K562 (cell line): Measurements from ENCODE around the gene SET. TPM values are rescaled to one million over a fixed set of nuclear protein-coding genes. Genes with fewer than 3 reads are reported as not detected.

Experiments
- ATAC-seq: fragments of 200-7000 bp; cut with Tn5 transposase; 3 replicates; pipeline ENCODE4 v1.9.1; 2020; ENCODE audit warnings: moderate library complexity
- BruUV-seq: library from RNA; stranded (reverse); fragments of 400-500 nt; replicated peaks from 2 replicates; lab custom pipeline; 2021; lab: Mats Ljungman, UMichigan
- CTCF ChIA-PET: fragments of 300-600 bp; formaldehyde crosslinking; extraction: SDS; loops from one replicate; lab custom pipeline; 2021; ENCODE audit warnings: low intra/inter-chr PET ratio; lab: Yijun Ruan, JAX
- POLR2A ChIA-PET: fragments of 300-600, 350-650 bp; sonication (Branson Sonifier 250); formaldehyde crosslinking; extraction: SDS; loops from one replicate; lab custom pipeline; 2021; ENCODE audit warnings: antibody characterized with exemption, inconsistent platforms; lab: Yijun Ruan, JAX
- DNase-seq, 4 experiments: peaks; one replicate each; pipeline versions ENCODE4 v3.0.0 to v3.0.0-alpha.2; 2011 to 2018; ENCODE audit warnings: low spot score in 3 of 4, mixed read lengths in 3 of 4; ENCODE audit errors: extremely low read depth in 1 of 4
- FAIRE-seq: peaks from 2 replicates; lab custom pipeline; 2011; peaks lifted over from hg19 to GRCh38; lab: Jason Lieb, UNC
- H2AFZ ChIP-seq: 2 replicates; pipeline ENCODE4 v1.6.0; 2011; ENCODE audit warnings: low read depth, low read length, control low read depth, inconsistent platforms
- H3K27ac ChIP-seq: fragments of 200-600 bp; 3 replicates; pipeline ENCODE4 v1.8.0; 2011; ENCODE audit warnings: low read depth, mild to moderate bottlenecking, control low read depth, inconsistent platforms, low read length, moderate library complexity, mixed read lengths; ENCODE audit errors: extremely low read depth
- H3K27me3 ChIP-seq, 2 experiments: fragments of 300-600 bp in 1 of 2; 2 replicates in 1 of 2; 3 replicates in 1 of 2; pipeline versions ENCODE4 v1.6.0 to v1.8.0; 2011; ENCODE audit warnings: inconsistent platforms in 2 of 2, low read length in 2 of 2, mild to moderate bottlenecking in 1 of 2, mixed read lengths in 1 of 2, moderate library complexity in 1 of 2; ENCODE audit not compliant: control insufficient read depth in 2 of 2, insufficient read depth in 2 of 2
- H3K36me3 ChIP-seq: fragments of 300-600 bp; 3 replicates; pipeline ENCODE4 v1.8.0; 2011; ENCODE audit warnings: mild to moderate bottlenecking, low read length, inconsistent platforms; ENCODE audit not compliant: control insufficient read depth, insufficient read depth
- H3K4me1 ChIP-seq, 2 experiments: fragments of 200-600 bp in 1 of 2; replicated peaks in 1 of 2; 2 replicates in 1 of 2; 3 replicates in 1 of 2; pipeline versions ENCODE4 v1.5.1 to v1.8.0; 2011; ENCODE audit warnings: inconsistent platforms in 2 of 2, low read length in 2 of 2, mild to moderate bottlenecking in 1 of 2, mixed read lengths in 1 of 2, moderate library complexity in 1 of 2; ENCODE audit not compliant: control insufficient read depth in 2 of 2, insufficient read depth in 2 of 2
- H3K4me2 ChIP-seq: 2 replicates; pipeline ENCODE4 v1.6.1; 2011; ENCODE audit warnings: low read length, control low read depth, inconsistent platforms, mixed read lengths; ENCODE audit not compliant: insufficient read depth
- H3K4me3 ChIP-seq: fragments of 200-600 bp; sonication (generic), shearing (Covaris generic); 2 replicates; pipeline ENCODE4 v1.5.1; 2016; ENCODE audit warnings: control low read depth, inconsistent platforms
- H3K79me2 ChIP-seq: fragments of 200-600 bp; 3 replicates; pipeline ENCODE4 v1.8.0; 2011; ENCODE audit warnings: low read length, inconsistent platforms; ENCODE audit not compliant: control insufficient read depth, insufficient read depth
- H3K9ac ChIP-seq, 2 experiments: 2 replicates each; pipeline versions ENCODE4 v1.6.0 to v1.6.1; 2011; ENCODE audit warnings: low read depth in 2 of 2, low read length in 2 of 2, control low read depth in 1 of 2, inconsistent platforms in 1 of 2, mild to moderate bottlenecking in 1 of 2, mixed read lengths in 1 of 2; ENCODE audit not compliant: insufficient read depth in 1 of 2
- H3K9me1 ChIP-seq: one replicate; pipeline ENCODE4 v1.6.0; 2011; ENCODE audit warnings: inconsistent platforms, mild to moderate bottlenecking, low read length, moderate library complexity; ENCODE audit not compliant: control insufficient read depth, insufficient read depth
- H3K9me3 ChIP-seq: replicated peaks from 2 replicates; pipeline ENCODE4 v1.5.1; 2011; ENCODE audit warnings: low read depth, low read length, inconsistent platforms; ENCODE audit not compliant: control insufficient read depth, insufficient read depth
- H4K20me1 ChIP-seq: replicated peaks from 2 replicates; pipeline ENCODE4 v1.6.1; 2011; ENCODE audit warnings: low read length, inconsistent platforms, mixed read lengths; ENCODE audit not compliant: control insufficient read depth, insufficient read depth
- CBX3 ChIP-seq, 2 experiments: IDR thresholded peaks; 1 replicate in 1 of 2; 2 replicates in 1 of 2; pipeline ENCODE4 v1.6.1; 2012; ENCODE audit warnings: inconsistent platforms in 2 of 2, low read length in 2 of 2, borderline replicate concordance in 1 of 2, control low read depth in 1 of 2
- CHCHD3 ChIP-seq: fragments of 250-450 bp; sonication (Bioruptor Pico); IDR thresholded peaks from 2 replicates; pipeline ENCODE4 v2.1.2; 2022; ENCODE audit warnings: mild to moderate bottlenecking
- CHD2 ChIP-seq: IDR thresholded peaks from 2 replicates; pipeline ENCODE4 v1.6.1; 2011; ENCODE audit warnings: low read depth, low read length
- CREB3 ChIP-seq: fragments of 450-650 bp; conservative IDR thresholded peaks from 2 replicates; pipeline ENCODE4 v1.6.1; 2016; ENCODE audit warnings: missing genetic modification characterization, low read depth, mild to moderate bottlenecking, missing compliant biosample characterization, moderate library complexity
- DPF2 ChIP-seq: fragments of 450-650 bp; IDR thresholded peaks from 2 replicates; pipeline ENCODE4 v1.6.1; 2016
- GATAD2B ChIP-seq: fragments of 450-650 bp; IDR thresholded peaks from 2 replicates; pipeline ENCODE4 v1.6.1; 2017; ENCODE audit warnings: mild to moderate bottlenecking, borderline replicate concordance
- HBP1 ChIP-seq: fragments of 450-650 bp; formaldehyde crosslinking; IDR thresholded peaks from 2 replicates; pipeline ENCODE4 v1.4.0; 2022; ENCODE audit warnings: missing genetic modification characterization
- HDAC6 ChIP-seq: IDR thresholded peaks from 2 replicates; pipeline ENCODE4 v1.6.1; 2012; ENCODE audit warnings: low read depth, mild to moderate bottlenecking, control low read depth, inconsistent platforms, low read length, moderate library complexity
- KLF1 ChIP-seq: fragments of 450-650 bp; IDR thresholded peaks from 2 replicates; pipeline ENCODE4 v1.6.1; 2016; ENCODE audit warnings: missing genetic modification characterization, missing compliant biosample characterization
- NR4A1 ChIP-seq, 2 experiments: fragments of 250-450 bp in 1 of 2; fragments of 450-650 bp in 1 of 2; sonication (Bioruptor Pico) in 1 of 2; IDR thresholded peaks; 2 replicates each; pipeline versions ENCODE4 v1.4.0 to v1.6.1; 2016 to 2020; ENCODE audit warnings: mild to moderate bottlenecking in 2 of 2, missing compliant biosample characterization in 1 of 2, missing genetic modification characterization in 1 of 2, moderate library complexity in 1 of 2
- PTBP1 ChIP-seq: fragments of 200-400 bp; formaldehyde crosslinking; IDR thresholded peaks from 2 replicates; pipeline ENCODE4 v1.6.1; 2017; ENCODE audit warnings: low read depth, low read length
- PTRF ChIP-seq: fragments of 450-650 bp; IDR thresholded peaks from 2 replicates; pipeline ENCODE4 v1.6.1; 2016; ENCODE audit warnings: mild to moderate bottlenecking, missing genetic modification characterization, missing compliant biosample characterization
- SAP30 ChIP-seq: fragments of 200-600 bp; sonication (generic); IDR thresholded peaks from 2 replicates; pipeline ENCODE4 v1.6.1; 2012; ENCODE audit warnings: borderline replicate concordance, low read depth, mild to moderate bottlenecking, moderate library complexity, low read length, control low read depth, inconsistent platforms; ENCODE audit not compliant: insufficient read depth, poor library complexity, severe bottlenecking
- SREBF1 ChIP-seq: fragments of 150-350 bp; IDR thresholded peaks from 2 replicates; pipeline ENCODE4 v1.6.1; 2014; ENCODE audit warnings: antibody characterized with exemption, low read depth, low read length, borderline replicate concordance
- TFAM ChIP-seq: fragments of 250-450 bp; sonication (Bioruptor Pico); conservative IDR thresholded peaks from 2 replicates; pipeline ENCODE4 v1.5.0; 2021; ENCODE audit warnings: mild to moderate bottlenecking, moderate library complexity
- U2AF1 ChIP-seq: fragments of 200-400 bp; formaldehyde crosslinking; optimal IDR thresholded peaks from 2 replicates; pipeline ENCODE3; 2017; ENCODE audit warnings: mild to moderate bottlenecking, low read depth, low read length, moderate library complexity
- ZNF165 ChIP-seq: fragments of 250-450 bp; sonication (Bioruptor Pico); IDR thresholded peaks from 2 replicates; pipeline ENCODE4 v1.4.0; 2020; ENCODE audit warnings: borderline replicate concordance
- ZNF282 ChIP-seq: sonication (generic); formaldehyde crosslinking; IDR thresholded peaks from 2 replicates; pipeline ENCODE4 v1.8.1; 2023; ENCODE audit warnings: missing genetic modification reagents
- ZNF316 ChIP-seq: fragments of 450-650 bp; IDR thresholded peaks from 2 replicates; pipeline ENCODE4 v1.6.1; 2016
- ZNF77 ChIP-seq: fragments of 250-450 bp; sonication (Bioruptor Pico); IDR thresholded peaks from 2 replicates; pipeline ENCODE4 v1.5.0; 2020
- WGBS: fragments of 100-300 bp; shearing (Covaris generic); methylation state at CpG from one replicate; pipeline ENCODE4 v1.1.6; 2016; ENCODE audit warnings: low coverage, mixed read lengths; ENCODE audit not compliant: insufficient coverage; ENCODE audit errors: missing lambda C conversion rate; 5-methylcytosine and 5-hydroxymethylcytosine counted together
- in situ Hi-C: fragments of 300-500 bp; cut with MboI; formaldehyde crosslinking; loops from 4 replicates; pipeline ENCODE4 v1.15.0; 2018; ENCODE audit warnings: inconsistent platforms, mixed read lengths
- intact Hi-C: fragments of 100-400 bp; cut with micrococcal nuclease; formaldehyde crosslinking; loops from 2 replicates; pipeline ENCODE4 v1.14.2; 2022
- polyA plus RNA-seq, 8 experiments: library from polyadenylated mRNA; depleted of rRNA in 4 of 8; stranded (reverse) in 5 of 8; unstranded in 3 of 8; fragments of >200 nt; fragmentation: Nextera tagmentation in 2 of 8; fragmentation: Illumina TruSeq in 1 of 8; extraction: Ambion mirVana in 2 of 8; extraction: Trizol in 1 of 8; gene quantifications; 2 replicates each; pipeline versions ENCODE4 v1.2.1 to v1.2.3, GENCODE V29; 2011 to 2014; ENCODE audit warnings: inconsistent platforms in 1 of 8, missing spikeins in 1 of 8
- total RNA-seq, 7 experiments: library from RNA; depleted of rRNA in 6 of 7; stranded (reverse); fragments of >200 nt in 6 of 7; fragmentation: Illumina TruSeq in 2 of 7; extraction: Trizol in 2 of 7; gene quantifications; 2 replicates each; pipeline versions ENCODE4 v1.2.1 to v1.2.3, GENCODE V29; 2011 to 2021; ENCODE audit warnings: low replicate concordance in 1 of 7

Gene SET
- total and polyA plus RNA-seq, 9 of the 15 experiments (the other 6 are each of a cell fraction or from before 2014, with no cell fraction given) = 404 to 1,447 (median 907) TPM

- peak overlapping the region in 1 of 2 experiments; percentile 3; a peak in 1 of 4 replicates for H3K9ac ChIP-seq
- H3K4me2 ChIP-seq = no peak overlapping the region
- H3K9me1 ChIP-seq = no peaks in the 10 kb centered on the region
- 62% methylated on average over 15 of the region's 15 CpGs for WGBS
- H3K27ac ChIP-seq = peak overlapping the region; percentile 6; the same call in 1 of the 3 replicates
- H3K27me3 ChIP-seq = no peaks in the 10 kb centered on the region
- ChIA-PET CTCF (no interaction called here), POLR2A (interaction anchor here (0.5 to 1.4 kb wide), 10 partner anchors 9 to 993 kb away, joined by 3 to 6 read pairs (median 4); partner anchors contain the start of gene ENDOG)
- no peaks in the 10 kb centered on the region for H3K36me3 ChIP-seq
- peak; percentile 55 to 76 (median 60) for DNase-seq
- ATAC-seq = peak; percentile 7; the same call in 2 of the 3 replicates
- peaks cover 10% of the 10 kb centered on the region for H3K79me2 ChIP-seq
- in situ Hi-C loops (no loop called here), intact Hi-C loops (loop anchor here (10.0 kb wide), 2 partner anchors 410 to 490 kb away; partner anchors contain the start of genes CIZ1, GOLGA2 and SWI5)
- H3K4me1 ChIP-seq = peaks cover 23 to 35% of the 10 kb centered on the region in 2 experiments
- no peaks in the 10 kb centered on the region for H3K9me3 ChIP-seq
- H2AFZ ChIP-seq = peak overlapping the region; percentile 73
- H4K20me1 ChIP-seq = no peaks in the 10 kb centered on the region
- no TSS peak for BruUV-seq
- peak; percentile 72 for FAIRE-seq
- H3K4me3 ChIP-seq = no peak overlapping the region
- TF ChIP-seq SAP30 = no peak
- no peak for TF ChIP-seq KLF1 (tag)
- TF ChIP-seq CHCHD3 (CRISPR knock-in tag) = no peak
- TF ChIP-seq SREBF1 = no peak
- TF ChIP-seq CBX3 (IDR thresholded peaks at IDR 0.05; ENCODE audit: borderline replicate concordance in 1 of 2, low read length in 2 of 2) = peak in 1 of 2 experiments; percentile 16; a peak in 1 of 3 replicates
- no peak for TF ChIP-seq HBP1 (CRISPR knock-in tag)
- no peak for TF ChIP-seq ZNF316
- TF ChIP-seq GATAD2B = no peak
- 0 out of 2 replicates have a peak, but pooled peaks have one; percentile 29 for TF ChIP-seq DPF2
- no peak for TF ChIP-seq PTBP1
- TF ChIP-seq ZNF165 (CRISPR knock-in tag) = no peak
- TF ChIP-seq ZNF77 (CRISPR knock-in tag) = no peak
- no peak for TF ChIP-seq U2AF1
- TF ChIP-seq ZNF282 (CRISPR knock-in tag) = no peak
- TF ChIP-seq NR4A1 (CRISPR knock-in tag; IDR thresholded peaks at IDR 0.05) = no peak
- no peak for TF ChIP-seq NR4A1 (tag; IDR thresholded peaks at IDR 0.05)
- TF ChIP-seq PTRF (tag) = no peak
- peak; percentile 39; the same call in 1 of the 2 replicates for TF ChIP-seq CREB3 (tag)
- no peak for TF ChIP-seq HDAC6
- no peak for TF ChIP-seq TFAM (CRISPR knock-in tag)
- TF ChIP-seq CHD2 = 0 out of 2 replicates have a peak, but pooled peaks have one; percentile 28
These were observed 4.5 kb upstream of the SET start for GRCh38 chr9:128684325-128685199.
